HCT116 (cell line): ENCODE results near the gene NBPF9. TPM values are rescaled to one million over a fixed set of nuclear protein-coding genes. Genes with fewer than 3 reads are reported as not detected.
A peak's percentile ranks its signal among the peaks of the same experiment; 100 is the strongest.
"Not testable (repeated sequence)": the region's sequence is repeated elsewhere in the genome, so short reads cannot be mapped to it uniquely, and the experiment has no call there.

Experiments
- ATAC-seq: fragments of 200-7000 bp; cut with Tn5 transposase; 2 replicates; pipeline ENCODE4 v1.9.1; 2020; ENCODE audit warnings: mild to moderate bottlenecking, moderate library complexity
- Bru-seq: library from RNA; stranded (reverse); fragments of 400-500 nt; gene quantifications from one replicate; lab custom pipeline; 2021; lab: Mats Ljungman, UMichigan
- BruChase-seq, 2 experiments: library from RNA; stranded (reverse); fragments of 400-500 nt; gene quantifications; one replicate each; lab custom pipeline; 2021; lab: Mats Ljungman, UMichigan
- BruUV-seq: library from RNA; stranded (reverse); fragments of 400-500 nt; replicated peaks from 2 replicates; lab custom pipeline; 2021; lab: Mats Ljungman, UMichigan
- CTCF ChIA-PET: fragments of 300-600 bp; sonication (Branson Sonifier 250); formaldehyde crosslinking; loops from one replicate; lab custom pipeline; 2021; ENCODE audit warnings: antibody characterized with exemption; lab: Charles Lee
- POLR2A ChIA-PET: fragments of 300-600, 350-600 bp; sonication (Branson Sonifier 250); formaldehyde crosslinking; loops from one replicate; lab custom pipeline; 2021; ENCODE audit warnings: antibody characterized with exemption; lab: Charles Lee
- RAD21 ChIA-PET, 2 experiments: fragments of 300-600 bp; sonication (Branson Sonifier 250); formaldehyde crosslinking; loops; one replicate each; lab custom pipeline; 2023; ENCODE audit warnings: low total read pairs in 2 of 2; ENCODE audit not compliant: uncharacterized antibody in 2 of 2, unreplicated experiment in 2 of 2, low non-redundant PET in 1 of 2; lab: Charles Lee
- DNase-seq: peaks from one replicate; pipeline ENCODE4 v3.0.0-alpha.2; 2010; ENCODE audit warnings: low read depth, low spot score
- H2AFZ ChIP-seq: fragments of 200-600 bp; shearing (Covaris generic), sonication (generic); 2 replicates; pipeline ENCODE4 v1.6.1; 2017; ENCODE audit warnings: low read depth, mixed run types, mixed read lengths, antibody characterized with exemption, low read length; ENCODE audit not compliant: poor library complexity, severe bottlenecking
- H3K27ac ChIP-seq: 2 replicates; pipeline ENCODE4 v1.5.1; 2012; ENCODE audit warnings: low read depth, low read length
- H3K27me3 ChIP-seq: fragments of 200-600 bp; sonication (generic); 2 replicates; pipeline ENCODE4 v1.6.1; 2016; ENCODE audit warnings: mixed run types, low read length, mixed read lengths; ENCODE audit not compliant: insufficient read depth
- H3K36me3 ChIP-seq, 2 experiments: fragments of 200-500 bp in 1 of 2; fragments of 200-600 bp in 1 of 2; sonication (Bioruptor generic) in 1 of 2; sonication (generic) in 1 of 2; 2 replicates each; pipeline versions ENCODE4 v1.5.1 to v1.6.1; 2014 to 2016; ENCODE audit warnings: low read length in 2 of 2, inconsistent platforms in 1 of 2, mixed read lengths in 1 of 2, mixed run types in 1 of 2; ENCODE audit not compliant: insufficient read depth in 2 of 2, control insufficient read depth in 1 of 2
- H3K4me1 ChIP-seq, 2 experiments: fragments of 200-600 bp in 1 of 2; sonication (generic) in 1 of 2; 2 replicates each; pipeline versions ENCODE4 v1.5.1 to v1.6.1; 2012 to 2017; ENCODE audit warnings: low read length in 2 of 2, inconsistent platforms in 1 of 2, mild to moderate bottlenecking in 1 of 2, mixed read lengths in 1 of 2, mixed run types in 1 of 2, moderate library complexity in 1 of 2; ENCODE audit not compliant: insufficient read depth in 2 of 2, control insufficient read depth in 1 of 2
- H3K4me2 ChIP-seq: fragments of 200-600 bp; sonication (generic); 2 replicates; pipeline ENCODE4 v1.6.1; 2017; ENCODE audit warnings: mixed run types, low read length, mixed read lengths
- H3K4me3 ChIP-seq, 2 experiments: fragments of 200-600 bp in 1 of 2; sonication (generic) in 1 of 2; replicated peaks in 1 of 2; 2 replicates each; pipeline ENCODE4 v1.5.1; 2011 to 2016; ENCODE audit warnings: low read length in 2 of 2, control low read depth in 1 of 2, low read depth in 1 of 2, mild to moderate bottlenecking in 1 of 2, mixed read lengths in 1 of 2, mixed run types in 1 of 2
- H3K79me2 ChIP-seq: fragments of 200-600 bp; sonication (generic); 2 replicates; pipeline ENCODE4 v1.6.1; 2017; ENCODE audit warnings: mild to moderate bottlenecking, mixed run types, low read length, moderate library complexity, mixed read lengths; ENCODE audit not compliant: insufficient read depth
- H3K9ac ChIP-seq: fragments of 200-600 bp; sonication (generic); 2 replicates; pipeline ENCODE4 v1.6.1; 2016; ENCODE audit warnings: low read length, mixed read lengths
- H3K9me2 ChIP-seq: fragments of 200-600 bp; sonication (generic), shearing (Covaris generic); 2 replicates; pipeline ENCODE4 v1.6.1; 2017; ENCODE audit warnings: mixed run types, mild to moderate bottlenecking, moderate library complexity; ENCODE audit not compliant: insufficient read depth
- H3K9me3 ChIP-seq, 2 experiments: fragments of 200-500 bp in 1 of 2; fragments of 200-600 bp in 1 of 2; sonication (Bioruptor generic) in 1 of 2; sonication (generic) in 1 of 2; 2 replicates each; pipeline ENCODE4 v1.6.1; 2014 to 2017; ENCODE audit warnings: low read length in 2 of 2, mixed read lengths in 2 of 2, inconsistent platforms in 1 of 2, low read depth in 1 of 2, mild to moderate bottlenecking in 1 of 2, mixed run types in 1 of 2, moderate library complexity in 1 of 2; ENCODE audit not compliant: control insufficient read depth in 1 of 2, insufficient read depth in 1 of 2
- H4K20me1 ChIP-seq: fragments of 200-600 bp; sonication (generic), shearing (Covaris generic); 2 replicates; pipeline ENCODE4 v1.6.1; 2017; ENCODE audit warnings: mixed run types, mild to moderate bottlenecking, moderate library complexity; ENCODE audit not compliant: insufficient read depth
- ZFX ChIP-seq: fragments of 450-650 bp; IDR thresholded peaks from 2 replicates; pipeline ENCODE4 v1.6.1; 2017
- intact Hi-C: fragments of 100-400 bp; cut with micrococcal nuclease; formaldehyde crosslinking; loops from 2 replicates; pipeline ENCODE4 v1.10.0; 2022
- long read RNA-seq: library from polyadenylated mRNA; unstranded; transcript quantifications from one replicate; pipeline ENCODE4 v2.0.0, GENCODE V29; 2021; ENCODE audit not compliant: unreplicated experiment
- polyA plus RNA-seq: library from polyadenylated mRNA; unstranded; fragments of >200 nt; gene quantifications from 2 replicates; pipeline ENCODE4 v1.2.1, GENCODE V29; 2012; ENCODE audit warnings: missing spikeins
- total RNA-seq: library from RNA; stranded (reverse); gene quantifications from one replicate; pipeline ENCODE4 v1.2.1, GENCODE V29; 2021; ENCODE audit not compliant: unreplicated experiment

The NBPF9 gene
- total RNA-seq (17.2 TPM), Bru-seq, nascent RNA (percentile 59 among the genes with signal in this experiment), BruChase-seq, experiment 1, labeled RNA remaining after a 6-hour chase (percentile 65 among the genes with signal in this experiment), BruChase-seq, experiment 2, labeled RNA remaining after a 2-hour chase (percentile 70 among the genes with signal in this experiment)
- 9.1 and 9.2 TPM in 2 replicates for polyA plus RNA-seq
- long read RNA-seq, partial matches to known transcripts, result 8 of 30 reads
- long read RNA-seq, other reads (novel, unspliced or antisense), result 22 of 30 reads

- RAD21 ChIA-PET, H2AFZ ChIP-seq, CTCF ChIA-PET, H4K20me1 ChIP-seq, intact Hi-C loops, BruUV-seq, H3K4me1 ChIP-seq, H3K9ac ChIP-seq, H3K27ac ChIP-seq, H3K27me3 ChIP-seq, H3K36me3 ChIP-seq, H3K9me3 ChIP-seq, H3K9me2 ChIP-seq, H3K79me2 ChIP-seq, POLR2A ChIA-PET: not testable (repeated sequence)
- H3K4me2 ChIP-seq, result peak within 1 kb of the TSS; percentile 33
- peak within 1 kb of the TSS; percentile 38 to 40 for H3K4me3 ChIP-seq
- DNase-seq (peak; percentile 4), ATAC-seq (peak; percentile 95)
- 0 out of 2 replicates have a peak, but pooled peaks have one; percentile 14 for TF ChIP-seq ZFX
These were observed at the start of gene NBPF9 for GRCh38 chr1:149103109-149104081. NBPF9 (minus strand) TSS chr1:149103551; CDS start chr1:149082139, 21,412 bp downstream.

GRCh38 chr1:149149909-149150308, 46.6 kb upstream of the NBPF9 start:
- H3K9me2 ChIP-seq, intact Hi-C loops, H2AFZ ChIP-seq, H3K9ac ChIP-seq, DNase-seq, H3K27ac ChIP-seq, RAD21 ChIA-PET, H3K27me3 ChIP-seq, POLR2A ChIA-PET, H3K4me3 ChIP-seq, H3K4me2 ChIP-seq, H3K79me2 ChIP-seq, H3K36me3 ChIP-seq, ATAC-seq, H4K20me1 ChIP-seq, H3K4me1 ChIP-seq, CTCF ChIA-PET, H3K9me3 ChIP-seq, BruUV-seq: not testable (repeated sequence)

- POLR2A ChIA-PET, ATAC-seq, H2AFZ ChIP-seq, H3K4me2 ChIP-seq, intact Hi-C loops, H3K4me1 ChIP-seq, H3K27ac ChIP-seq, H3K36me3 ChIP-seq, H3K9me2 ChIP-seq, H3K9ac ChIP-seq, BruUV-seq, H3K9me3 ChIP-seq, H4K20me1 ChIP-seq, DNase-seq, CTCF ChIA-PET, H3K79me2 ChIP-seq, H3K27me3 ChIP-seq, RAD21 ChIA-PET, H3K4me3 ChIP-seq: not testable (repeated sequence)
These were observed 34.2 kb upstream of the NBPF9 start for GRCh38 chr1:149137585-149137984.

- H3K4me3 ChIP-seq, DNase-seq, intact Hi-C loops, H3K4me1 ChIP-seq, H3K9me2 ChIP-seq, POLR2A ChIA-PET, RAD21 ChIA-PET, H3K27me3 ChIP-seq, H4K20me1 ChIP-seq, CTCF ChIA-PET, BruUV-seq, H2AFZ ChIP-seq, H3K9ac ChIP-seq, H3K9me3 ChIP-seq, ATAC-seq, H3K27ac ChIP-seq, H3K36me3 ChIP-seq, H3K4me2 ChIP-seq, H3K79me2 ChIP-seq: not testable (repeated sequence)
These were observed 27.6 kb upstream of the NBPF9 start for GRCh38 chr1:149130938-149131337.
